HS-5 (cell line): Measurements from ENCODE around the gene ABAT.

Source experiments
- DNase-seq: peaks from one replicate; pipeline ENCODE4 v3.0.0-alpha.2; 2012; ENCODE audit warnings: low read depth

The ABAT gene

DNA sequence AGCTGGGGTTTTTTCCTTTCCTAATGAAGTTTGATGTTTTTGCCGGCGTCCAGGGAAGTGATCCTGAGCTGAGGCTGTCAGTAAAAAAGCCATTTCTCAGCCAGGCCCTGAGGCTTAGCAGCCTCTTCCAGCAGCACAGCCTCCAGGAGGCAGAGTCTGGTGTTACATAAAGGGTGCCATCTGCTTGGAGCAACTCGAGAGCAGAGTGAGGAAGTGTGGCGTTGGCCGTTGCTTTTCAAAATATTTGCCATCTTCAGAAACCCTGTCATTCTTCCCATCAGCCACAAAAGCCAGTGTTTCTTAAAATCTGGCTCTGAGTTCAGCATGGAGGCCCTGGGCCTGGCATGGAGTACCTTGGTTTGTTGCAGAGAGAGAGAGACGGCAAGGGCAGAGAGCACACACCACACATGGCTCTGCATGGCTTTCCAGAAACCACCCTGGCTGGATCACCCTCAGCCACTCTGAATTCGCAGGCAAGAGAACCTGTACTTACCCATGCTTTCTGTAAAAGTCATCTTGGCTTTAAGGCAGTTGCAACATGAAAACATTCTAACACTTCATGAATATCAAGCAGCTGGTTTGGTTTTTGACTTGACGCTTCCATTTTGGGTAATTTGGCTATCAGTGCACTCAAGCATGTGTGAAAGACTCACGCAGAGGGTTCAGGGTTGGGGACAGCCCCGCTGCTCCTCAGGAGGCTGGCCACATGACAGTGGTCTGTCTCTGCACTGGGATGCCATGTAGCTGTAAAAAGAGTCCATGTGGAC, 144.3 kb downstream of the ABAT start:
- DNase-seq = no peak

GRCh38 chr16:8819411-8820034, 145.1 kb downstream of the ABAT start:
- no peak for DNase-seq

DNA sequence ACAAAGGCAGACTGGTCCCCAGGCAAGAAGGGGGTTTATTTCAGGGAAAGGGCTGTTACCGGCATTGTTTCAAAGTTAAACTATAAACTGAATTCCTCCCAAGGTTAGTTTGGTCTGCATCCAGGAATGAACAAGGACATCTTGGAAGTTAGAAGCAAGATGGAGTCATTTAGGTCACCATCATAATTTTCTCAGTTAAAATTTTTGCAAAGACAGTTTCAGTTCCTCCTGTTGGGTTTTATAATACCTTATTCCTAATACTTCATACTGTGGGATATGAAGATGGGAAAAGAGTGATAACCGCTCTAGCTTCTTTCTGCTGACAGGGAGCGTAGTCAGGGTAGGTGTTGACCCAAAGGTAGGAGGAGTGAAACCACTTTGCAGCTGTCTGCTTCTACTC, 148.0 kb downstream of the ABAT start:
- no peak for DNase-seq

GRCh38 chr16:8826278-8826879, 152.0 kb downstream of the ABAT start:
- no peak for DNase-seq

DNA sequence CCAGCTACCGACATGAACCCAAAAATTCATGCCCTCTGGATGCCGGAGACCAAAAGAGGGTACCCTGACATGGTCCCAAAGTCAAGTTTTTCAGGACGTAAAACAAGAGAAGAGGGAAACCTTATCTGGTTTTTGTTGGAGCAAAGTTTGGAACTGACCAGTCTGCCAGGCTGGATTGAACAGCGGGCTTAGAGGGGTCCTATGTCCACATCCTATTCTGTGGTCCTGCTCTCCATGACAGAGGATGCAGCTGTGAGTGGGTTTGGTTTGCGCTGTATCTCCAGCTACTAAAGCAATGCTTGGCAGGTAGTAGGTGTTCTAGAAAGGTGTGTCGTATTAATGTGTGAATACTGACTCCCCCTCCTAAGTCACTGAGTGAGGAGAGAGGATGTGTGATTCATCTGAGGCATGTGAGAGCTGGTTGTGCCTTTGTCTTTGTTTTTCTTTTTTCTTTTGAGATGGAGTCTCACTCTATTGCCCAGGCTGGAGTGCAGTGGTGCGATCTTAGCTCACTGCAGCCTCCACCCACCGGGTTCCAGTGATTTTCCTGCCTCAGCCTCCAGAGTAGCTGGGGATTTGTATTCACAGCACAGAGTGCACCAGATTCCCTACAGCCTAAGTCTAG, 154.2 kb downstream of the ABAT start:
- DNase-seq = no peak

GRCh38 chr16:8831450-8831849, 157.0 kb downstream of the ABAT start:
- DNase-seq = no peak

DNA sequence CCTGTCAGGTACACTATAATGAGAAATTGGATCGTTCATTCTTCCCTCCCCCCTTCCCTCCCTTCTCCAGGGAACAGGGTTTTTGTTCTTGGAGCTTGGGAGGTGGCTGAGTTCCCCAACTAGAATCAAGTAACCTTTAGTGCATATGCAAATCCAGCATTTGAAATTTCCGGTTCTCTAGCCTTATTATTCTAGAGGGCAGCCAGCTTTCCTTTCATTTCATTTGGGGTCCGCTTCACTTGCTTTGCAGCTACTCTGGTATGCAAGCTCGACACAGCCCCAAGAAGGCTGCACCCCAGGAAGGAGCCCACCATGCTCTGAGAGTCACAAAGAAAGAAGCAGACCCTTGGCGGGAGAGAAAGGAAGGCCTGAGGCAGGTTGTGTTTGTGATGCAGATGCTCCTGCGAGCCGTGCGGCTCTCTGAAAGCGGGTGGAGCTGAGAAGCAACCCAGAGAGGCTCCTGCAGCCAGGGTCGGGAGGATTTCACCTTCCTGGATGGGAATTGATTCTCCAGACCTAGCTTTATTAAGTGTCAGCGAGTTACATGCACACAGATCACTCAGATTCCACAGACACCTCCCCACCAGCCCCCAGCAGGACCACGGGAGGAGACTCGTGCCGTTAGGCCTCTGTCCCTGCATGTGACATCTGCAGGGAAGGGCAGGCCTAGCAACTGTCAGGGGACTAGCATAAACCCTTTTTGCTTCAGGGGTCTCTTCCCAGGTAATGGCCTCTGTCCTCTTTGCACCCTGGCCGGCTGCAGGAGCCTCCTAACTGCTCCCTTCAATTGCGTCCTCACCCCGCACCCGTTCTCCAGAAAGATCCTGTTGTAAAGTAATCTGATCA, 157.7 kb downstream of the ABAT start:
- DNase-seq = no peak

DNA sequence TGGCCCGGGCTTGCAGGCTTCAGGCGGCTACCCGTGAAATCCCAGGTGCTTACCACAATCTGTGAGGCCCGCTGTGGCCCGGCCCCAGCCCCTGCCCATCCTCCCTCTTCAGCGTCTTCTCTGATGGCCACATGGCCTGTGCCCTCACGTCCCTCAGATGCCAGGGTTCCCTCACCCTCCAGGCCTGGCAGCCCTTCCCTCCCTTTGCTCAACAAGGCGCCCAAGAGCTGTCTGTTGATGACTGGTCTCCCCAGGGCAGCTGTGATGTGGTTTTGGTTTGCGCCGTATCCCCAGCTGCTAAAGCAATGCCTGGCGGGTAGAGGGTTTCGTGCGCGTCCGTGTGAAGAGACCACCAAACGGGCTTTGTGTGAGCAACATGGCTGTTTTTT, 158.3 kb downstream of the ABAT start:
- DNase-seq = no peak
